Measurements from ENCODE around the gene CCDC17.

CCDC17 gene

DNA sequence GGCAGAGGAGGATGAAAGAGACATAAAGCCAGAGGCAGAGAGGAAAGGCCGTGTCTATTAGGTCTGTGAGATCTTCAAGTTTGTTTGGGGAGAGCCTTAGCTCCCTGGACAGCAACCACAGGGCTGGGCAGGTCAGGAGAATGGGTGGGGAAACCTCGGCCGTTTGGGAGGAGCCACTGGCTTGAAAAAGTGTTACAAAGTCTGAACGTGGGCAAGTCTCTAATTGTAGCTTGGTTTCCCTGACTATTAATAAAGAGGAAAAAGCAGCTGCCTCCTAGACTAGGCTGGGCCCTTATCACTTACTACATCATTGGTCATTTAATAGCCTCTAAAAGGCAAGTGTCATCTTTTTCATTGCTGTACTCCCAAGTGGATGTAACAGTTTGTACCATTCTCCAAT is at the start of gene CCDC17:
CCDC17 (minus strand) TSS at position 83 of the 400 bp plus-strand sequence. CDS start 145 bp downstream, outside the sequence.
- DNase-seq: no peak

DNA sequence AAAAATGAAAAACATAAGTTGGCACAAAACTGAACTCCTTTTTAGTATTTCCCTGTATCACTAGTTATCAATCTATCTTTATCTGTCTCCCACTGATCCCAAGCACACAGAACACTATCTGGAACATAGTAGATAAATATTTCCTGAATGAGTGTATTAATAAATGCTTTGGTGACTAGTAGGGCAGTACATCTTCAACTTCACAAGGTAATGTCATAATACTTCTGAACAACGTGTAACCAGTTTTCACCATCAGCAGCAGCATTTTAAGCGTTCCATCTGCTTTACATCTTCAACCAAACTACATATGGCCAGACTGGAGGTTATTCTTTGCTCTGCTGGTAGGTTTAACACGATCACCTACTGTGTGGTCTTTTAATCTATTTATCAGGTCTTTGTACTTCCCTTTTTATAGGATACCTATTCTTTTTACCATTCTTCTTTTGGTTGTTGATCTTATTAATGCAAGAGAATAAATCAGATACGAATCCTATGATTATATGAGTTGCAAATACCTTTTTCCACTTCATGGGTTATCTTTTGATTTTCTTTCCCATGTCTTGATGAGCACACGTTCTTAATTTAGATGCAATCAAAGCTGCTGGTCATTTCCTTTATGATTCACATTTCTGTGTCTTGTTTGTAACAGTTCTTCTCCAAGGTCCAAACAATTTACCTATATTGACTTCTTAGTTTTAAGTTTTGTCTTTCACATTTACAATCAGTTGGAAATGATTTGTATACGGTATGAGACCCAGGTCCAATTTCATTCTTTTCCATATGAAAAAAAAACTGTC is 46.2 kb upstream of the CCDC17 start:
- DNase-seq: no peak

DNA sequence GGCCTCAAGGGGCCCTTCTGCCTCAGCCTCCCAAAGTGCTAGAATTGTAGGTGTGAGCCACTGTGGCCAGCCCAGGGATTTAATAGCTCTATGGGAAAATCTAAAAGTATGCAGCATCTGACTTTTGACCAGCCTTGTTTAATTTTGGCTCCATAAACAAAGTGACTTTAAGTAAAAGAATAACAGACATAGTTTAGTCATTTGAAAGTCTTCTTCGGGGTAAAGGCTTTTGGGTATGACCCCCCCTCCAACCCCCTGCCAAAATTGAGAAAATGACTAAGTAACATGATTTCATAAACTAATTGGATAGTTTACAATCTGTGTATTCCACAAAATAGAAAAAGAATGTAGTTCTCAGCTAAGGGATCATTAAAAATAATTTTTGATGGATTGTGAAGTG is 45.5 kb upstream of the CCDC17 start:
- no peak for DNase-seq

DNA sequence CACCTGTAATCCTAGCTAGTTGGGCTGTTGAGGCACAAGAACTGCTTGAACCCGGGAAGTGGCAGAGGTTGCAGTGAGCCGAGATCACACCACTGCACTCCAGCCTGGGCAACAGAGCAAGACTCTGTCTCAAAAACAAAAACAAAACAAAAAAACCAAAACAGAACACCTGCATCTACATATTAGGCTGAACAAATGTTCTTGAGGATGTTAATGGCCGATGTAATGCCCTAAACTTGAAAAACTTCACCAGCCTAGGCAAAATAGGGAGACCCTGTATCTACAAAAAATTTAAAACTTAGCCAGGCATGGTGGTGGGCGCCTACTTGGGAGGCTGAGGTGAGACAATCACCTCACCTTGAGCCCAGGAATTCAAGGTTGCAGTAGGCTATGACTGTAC is 44.7 kb upstream of the CCDC17 start:
- DNase-seq: no peak

DNA sequence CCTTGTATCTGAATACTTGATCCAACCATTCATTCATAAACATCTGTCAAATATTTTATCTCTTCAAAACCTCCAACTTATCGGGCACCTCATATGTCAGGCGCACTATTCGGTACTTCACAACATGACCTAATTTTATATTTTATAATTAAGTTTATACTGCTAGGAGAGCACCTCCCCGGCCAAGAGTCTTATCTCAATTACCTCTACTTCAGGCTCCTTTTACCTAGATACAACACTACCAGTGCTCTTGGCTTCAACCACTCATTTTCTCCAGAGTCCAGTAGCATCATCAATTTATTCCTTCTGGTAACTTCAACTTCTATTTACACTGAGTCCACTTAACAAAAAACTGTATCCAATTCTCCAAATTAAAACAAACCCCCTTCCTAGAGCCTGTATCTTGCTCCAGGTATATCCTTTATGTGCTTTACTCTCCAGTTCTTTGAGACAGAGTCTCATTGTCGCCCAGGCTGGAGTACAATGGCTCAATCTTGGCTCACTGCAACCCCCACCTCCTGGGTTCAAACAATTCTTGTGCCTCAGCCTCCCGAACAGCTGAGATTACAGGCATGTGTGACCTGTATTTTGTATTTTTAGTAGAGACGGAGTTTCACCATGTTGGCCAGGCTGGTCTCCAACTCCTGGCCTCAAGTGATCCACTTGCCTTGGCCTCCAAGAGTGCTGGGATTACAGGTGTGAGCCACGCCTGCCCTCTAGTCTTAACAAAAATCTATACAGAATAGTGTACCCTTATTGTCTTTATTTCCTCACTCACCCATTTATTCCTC is 43.7 kb upstream of the CCDC17 start:
- DNase-seq: no peak

DNA sequence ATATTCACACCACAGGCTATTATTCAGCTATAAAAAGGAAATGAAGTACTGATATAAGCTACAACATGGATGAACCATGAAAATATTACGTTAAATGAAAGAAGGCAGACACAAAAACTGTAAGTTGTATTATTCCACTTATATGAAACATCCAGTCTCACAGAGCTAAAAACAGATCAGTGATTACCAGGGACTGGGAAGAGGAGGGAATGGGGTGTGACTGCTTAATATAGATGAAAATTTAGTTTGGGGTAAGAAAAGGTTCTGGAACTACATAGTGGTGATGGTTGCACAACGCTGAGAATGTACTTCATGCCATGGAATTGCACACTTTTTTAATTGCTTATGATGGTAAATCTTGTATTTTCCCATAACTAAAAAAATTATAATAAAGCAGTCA is 43.0 kb upstream of the CCDC17 start:
- DNase-seq: no peak

DNA sequence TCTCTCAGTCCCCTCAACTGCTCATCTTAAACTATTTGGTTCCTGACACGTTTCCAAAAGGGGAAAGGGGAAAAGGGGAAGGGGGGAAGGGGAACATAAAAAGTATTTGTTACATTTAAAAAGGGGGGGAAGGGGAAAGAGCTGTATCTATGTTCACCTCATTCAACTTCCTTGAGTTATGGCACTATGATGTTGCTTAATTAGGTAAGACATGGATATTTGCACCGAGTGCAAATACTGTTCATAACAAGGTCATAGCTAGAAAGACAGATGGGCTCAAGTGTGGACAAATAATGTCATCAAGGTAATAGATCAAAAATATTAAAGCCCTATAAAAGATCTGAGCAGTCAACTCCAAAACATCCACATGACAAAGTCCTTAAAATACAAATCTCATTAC is 36.5 kb upstream of the CCDC17 start:
- no peak for DNase-seq

DNA sequence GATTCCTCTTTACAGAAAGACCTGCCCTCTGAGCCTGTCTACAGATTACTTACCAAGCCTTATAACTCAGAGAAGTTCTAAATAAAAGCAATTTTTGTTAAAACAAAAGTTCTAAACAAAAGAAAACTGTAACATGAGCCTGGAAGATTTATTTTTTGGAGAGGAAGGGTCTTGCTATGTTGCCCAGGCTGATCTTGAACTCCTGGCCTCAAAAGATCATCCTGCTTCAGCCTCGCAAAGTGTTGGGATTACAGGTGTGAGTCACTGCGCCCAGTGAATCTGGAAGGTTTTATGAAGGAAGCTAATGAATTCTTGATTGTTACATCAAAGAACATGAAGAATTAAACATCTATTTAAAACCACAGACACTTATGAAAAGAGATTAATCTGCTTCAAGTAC is 35.4 kb upstream of the CCDC17 start:
- no peak for DNase-seq

DNA sequence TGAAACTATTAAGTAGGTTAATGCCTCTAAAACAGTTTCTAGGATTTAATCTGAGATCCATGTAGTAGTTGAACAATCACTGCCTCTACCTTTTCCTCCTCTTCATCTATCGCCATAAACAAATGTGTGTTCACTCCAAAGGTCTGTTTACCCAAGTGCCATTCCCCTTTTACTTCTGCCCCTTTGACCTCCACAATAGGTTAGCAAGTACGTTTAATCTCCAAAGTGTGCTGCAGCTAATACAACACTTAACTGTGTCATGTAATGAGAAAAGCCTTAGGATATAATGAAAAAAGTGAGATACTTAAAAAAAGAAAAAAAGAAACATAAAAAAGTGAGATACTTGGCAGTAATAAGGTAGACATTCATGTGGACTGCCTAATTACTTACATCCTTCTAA is 34.3 kb upstream of the CCDC17 start:
- DNase-seq: no peak

DNA sequence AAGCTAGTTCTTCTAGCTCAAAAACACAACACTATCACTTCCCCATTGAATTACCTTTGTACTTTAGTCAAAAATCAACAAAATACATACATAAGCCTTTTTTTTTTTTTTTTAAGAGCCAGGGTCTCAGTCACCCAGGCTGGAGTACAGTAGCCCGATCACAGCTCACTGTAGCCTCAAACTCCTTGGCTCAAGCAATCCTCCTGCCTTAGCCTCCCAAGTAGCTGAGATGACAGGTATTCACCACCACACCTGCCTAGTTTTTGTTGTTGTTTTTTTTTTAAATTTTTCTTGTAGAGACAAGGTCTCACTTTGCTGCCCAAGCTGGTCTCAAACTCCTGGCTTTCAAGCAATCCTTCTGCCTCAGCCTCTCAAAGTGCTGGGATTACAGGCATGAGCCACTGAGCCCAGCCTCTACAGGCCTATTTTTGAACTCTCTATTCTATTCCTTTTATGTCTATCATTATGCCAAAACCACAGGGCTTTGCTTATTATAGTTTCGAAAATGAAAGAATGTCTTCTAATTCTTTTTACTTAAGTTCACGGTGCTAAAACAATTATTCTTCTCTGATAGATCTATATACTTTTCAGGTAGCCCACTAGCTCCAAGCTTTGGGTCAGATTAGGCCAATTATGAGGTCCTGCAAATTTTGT is 32.8 kb upstream of the CCDC17 start:
- DNase-seq: no peak

DNA sequence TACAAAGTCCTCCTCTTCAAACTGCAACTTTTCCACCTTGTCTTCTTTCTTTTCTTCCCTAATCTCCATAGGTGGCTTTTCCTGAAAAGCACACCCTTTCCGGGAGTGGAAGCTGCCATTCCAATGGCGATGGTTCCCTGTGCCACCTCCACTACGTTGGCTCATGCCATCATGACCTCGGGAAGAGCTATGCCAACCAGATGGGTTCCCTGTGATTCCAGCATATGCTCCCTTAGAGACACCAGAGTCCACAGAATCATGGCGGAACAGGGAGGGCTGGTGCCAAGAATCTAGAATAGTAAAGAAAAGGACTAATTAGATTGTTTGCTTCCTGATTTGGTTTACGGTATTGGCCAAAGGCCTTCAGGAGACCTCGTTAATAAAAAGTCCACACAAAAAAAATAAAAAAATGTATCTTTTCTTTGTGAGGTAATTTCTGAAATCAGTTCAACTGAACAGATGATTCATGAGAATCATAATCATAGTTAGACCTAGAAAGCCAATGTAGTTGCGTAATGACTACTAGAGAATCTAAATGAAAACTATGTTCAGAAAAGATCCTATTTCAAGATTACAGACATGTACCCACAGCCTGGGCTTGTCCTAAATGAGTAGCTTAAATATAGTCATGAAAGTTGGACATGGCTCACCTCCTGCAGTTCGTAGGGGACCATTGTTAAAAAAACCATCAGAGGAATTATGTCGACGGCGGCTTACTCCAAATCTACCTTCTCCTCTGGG is 30.9 kb upstream of the CCDC17 start:
- DNase-seq: no peak

DNA sequence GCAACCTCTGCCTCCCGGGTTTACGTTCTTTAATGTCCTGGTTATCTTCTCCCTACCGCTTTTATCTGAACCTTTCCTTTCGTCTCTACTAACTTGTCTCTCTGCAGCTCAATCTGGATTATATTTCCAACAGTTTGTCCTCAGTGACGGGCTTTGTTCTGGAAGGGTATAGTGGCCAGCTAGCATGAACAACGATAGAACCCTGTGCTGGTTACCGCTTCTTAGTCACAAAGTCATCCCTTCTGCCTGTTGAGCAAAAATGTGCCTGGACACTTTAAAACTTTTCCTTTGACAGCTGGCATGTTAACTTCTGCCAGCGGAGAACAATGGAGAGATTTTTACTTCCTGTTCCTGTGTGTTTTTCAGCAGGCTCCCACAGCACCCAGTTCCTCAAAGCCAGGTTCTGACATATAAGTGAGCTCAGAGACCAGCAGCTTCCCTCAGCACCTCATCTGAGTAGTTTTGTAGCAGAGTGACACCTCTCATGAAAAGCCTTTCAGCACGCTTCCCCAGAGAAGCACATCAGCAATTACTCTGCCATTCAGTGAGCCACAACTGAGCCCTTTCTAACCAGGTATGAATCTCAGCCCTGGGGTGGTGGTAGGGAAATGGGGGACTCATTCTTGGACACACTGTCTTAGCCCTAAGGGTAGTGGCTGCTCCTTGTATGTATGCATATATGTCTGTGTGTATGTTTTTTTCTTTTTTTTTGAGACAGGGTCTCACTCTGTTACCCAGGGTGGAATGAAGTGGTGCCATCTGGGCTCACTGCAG is 23.6 kb upstream of the CCDC17 start:
- DNase-seq: no peak

DNA sequence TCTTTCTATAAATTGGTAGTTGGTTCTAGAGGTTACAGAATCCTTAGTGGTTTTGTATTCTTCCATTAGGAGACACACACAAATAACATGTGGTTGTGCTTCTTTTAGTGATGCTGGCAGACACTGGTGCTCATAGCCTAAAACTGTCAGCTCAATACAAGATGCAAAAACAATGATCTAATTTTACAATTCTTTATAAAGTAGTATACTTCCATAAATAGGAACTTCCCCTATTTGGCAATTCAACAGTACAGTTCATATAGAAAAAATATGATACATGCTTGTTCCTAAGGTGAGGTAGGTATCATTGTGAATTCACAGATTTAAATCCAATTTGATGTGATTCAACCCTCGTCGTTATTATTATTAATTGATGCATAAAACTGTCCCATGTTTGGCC is 20.8 kb upstream of the CCDC17 start:
- DNase-seq: no peak

DNA sequence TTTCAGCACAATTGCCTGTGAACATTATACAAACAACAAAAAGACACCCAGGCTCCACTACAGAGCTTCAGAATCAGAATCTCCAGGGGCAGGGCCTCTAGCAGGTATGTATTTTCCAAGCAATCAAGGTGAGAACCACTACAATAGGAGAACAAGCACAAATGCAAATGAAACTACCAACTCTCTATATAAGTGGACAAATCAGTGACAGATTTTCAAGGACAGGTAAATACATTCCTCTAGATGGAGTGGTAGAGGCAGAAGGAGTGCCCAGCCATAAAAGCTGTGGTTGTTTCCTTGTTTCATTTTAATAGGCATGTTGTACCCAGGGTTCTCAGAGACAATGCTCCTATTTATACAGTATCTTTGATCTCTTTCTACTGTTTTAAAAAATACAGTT is 20.1 kb upstream of the CCDC17 start:
- no peak for DNase-seq

DNA sequence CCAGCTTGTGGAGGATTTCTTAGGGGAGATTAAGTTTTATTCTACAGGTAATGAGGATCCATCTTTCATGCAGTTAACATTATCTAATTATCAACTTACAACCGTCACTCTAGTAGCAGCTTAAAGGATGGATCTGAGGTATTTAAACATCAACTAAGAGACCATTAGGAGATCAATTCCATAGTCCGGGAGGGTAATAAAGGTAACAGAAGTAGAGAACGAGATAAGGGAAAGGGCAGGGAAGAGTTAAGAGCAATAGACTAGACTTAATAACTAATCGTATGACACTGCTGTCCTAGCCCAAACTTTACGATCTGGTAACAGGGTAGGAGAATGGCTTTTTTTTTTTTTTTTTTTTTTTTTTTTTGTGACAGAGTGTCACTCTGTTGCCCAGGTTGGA is 19.5 kb upstream of the CCDC17 start:
- no peak for DNase-seq

DNA sequence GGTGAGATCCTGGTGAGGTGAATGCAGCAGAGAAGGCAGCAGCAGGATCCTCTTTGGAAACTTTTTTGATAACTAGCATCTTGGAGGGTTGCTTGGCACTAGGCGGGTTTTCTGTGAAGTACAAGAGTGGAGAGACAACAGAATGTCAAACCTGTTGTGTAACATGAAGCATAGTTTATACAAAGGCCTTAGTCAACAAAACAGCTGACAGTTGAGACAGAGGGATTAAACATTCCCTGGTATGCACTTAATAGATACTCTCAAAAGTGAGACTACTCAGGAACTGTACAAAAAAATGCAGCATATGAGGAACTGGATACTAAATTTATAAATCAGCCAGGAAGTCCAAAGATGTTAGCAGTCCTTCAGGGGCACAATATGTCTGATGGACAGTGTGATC is 16.4 kb upstream of the CCDC17 start:
- no peak for DNase-seq

DNA sequence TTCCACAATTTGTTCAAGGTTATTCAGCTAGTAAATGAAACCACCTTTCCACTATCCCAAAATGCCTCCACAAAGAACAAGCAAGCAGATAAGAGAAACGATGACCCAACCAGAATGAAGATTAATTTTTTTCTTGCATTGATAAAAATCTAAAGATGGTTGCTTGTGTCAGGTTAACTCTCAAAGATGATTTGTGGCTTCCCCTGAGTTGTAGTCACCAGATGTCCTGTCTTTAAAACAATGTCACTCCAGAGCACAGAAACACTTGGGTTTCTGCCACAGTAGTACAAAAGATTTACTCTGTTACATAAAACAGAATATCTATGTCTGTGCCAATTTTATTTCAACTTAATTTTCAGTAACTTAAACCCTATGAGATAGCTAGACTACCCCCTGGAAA is 11.4 kb upstream of the CCDC17 start:
- no peak for DNase-seq

DNA sequence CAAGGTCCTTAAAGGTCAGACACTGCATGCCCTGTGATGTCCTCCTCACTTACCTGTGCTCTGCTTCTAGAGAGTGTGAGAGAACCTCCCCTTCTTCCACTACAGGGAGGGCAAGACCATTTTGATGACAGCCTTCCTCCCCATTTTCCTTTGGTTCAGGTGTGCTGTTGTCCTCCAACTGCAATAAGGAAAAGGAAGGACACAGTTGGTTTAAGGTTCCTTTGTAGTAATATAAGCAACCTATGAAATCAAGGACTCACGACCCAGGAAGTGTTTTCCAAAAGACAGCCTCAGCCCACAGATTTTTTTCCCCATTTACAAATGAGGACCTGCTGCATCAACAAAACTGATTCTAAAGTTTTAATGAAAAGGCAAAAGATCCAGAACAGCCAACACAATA is 6.6 kb upstream of the CCDC17 start:
- no peak for DNase-seq

DNA sequence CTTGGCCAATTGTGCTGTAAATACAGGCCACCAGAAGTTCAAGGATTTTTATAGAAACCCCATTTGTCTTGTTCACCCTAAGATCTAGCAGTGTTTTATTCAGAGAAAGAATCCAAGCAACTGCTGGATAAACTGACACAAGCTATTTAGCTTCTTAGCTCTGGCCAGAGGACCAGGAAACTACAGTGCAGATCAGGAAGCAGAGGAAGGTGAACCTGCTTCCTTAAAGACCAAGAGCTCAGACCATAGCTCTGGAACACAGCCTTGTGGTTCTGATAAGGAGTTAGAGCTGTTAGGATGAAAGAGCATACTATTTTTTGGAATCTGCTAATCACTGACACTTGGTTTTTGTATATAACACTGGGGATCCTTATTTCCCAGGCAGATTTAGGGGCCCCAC is 5.2 kb upstream of the CCDC17 start:
- no peak for DNase-seq

DNA sequence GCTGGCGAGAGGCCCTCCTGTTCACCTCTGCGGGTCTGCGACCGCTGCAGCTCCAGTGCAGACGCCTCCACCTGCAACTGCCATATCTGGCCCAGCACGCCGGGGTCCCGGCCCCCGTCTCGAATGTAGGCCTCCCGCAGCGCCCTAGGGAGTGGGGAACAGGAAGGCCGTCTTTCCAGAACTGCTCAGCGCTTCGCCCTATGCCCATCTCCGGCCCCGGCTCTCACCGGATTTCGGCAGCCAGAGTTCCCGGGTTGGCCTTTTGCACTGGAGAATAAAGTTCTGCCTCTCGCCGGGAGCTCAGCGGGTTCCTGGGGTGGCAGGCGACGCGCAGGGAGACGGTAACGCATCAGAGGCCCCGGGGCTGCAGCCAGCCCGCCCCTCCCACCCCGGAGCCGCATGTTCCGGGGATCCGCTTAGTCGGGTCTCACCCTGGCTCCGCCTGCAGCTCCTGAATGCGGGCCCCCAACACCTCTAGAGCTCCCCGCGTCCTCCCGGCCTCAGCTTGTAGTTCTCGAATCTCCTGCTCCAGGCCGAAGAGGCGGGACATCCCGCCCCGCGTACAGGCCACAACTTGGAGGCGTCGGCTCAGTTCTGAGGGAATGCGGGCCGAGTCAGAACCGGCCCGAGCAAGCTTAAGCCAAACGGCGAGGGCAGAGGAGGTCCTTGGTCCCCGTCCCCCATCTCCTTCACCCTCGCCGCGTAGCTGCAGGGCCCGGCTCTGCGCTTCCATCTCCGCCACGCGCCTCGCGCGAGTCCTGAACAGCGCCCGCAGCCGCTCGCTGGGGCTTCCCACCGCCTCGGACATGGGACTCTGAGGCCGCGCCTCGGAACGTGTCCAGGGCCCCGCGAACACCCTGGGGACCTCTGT is 1.1 kb downstream of the CCDC17 start:
- no peak for DNase-seq

DNA sequence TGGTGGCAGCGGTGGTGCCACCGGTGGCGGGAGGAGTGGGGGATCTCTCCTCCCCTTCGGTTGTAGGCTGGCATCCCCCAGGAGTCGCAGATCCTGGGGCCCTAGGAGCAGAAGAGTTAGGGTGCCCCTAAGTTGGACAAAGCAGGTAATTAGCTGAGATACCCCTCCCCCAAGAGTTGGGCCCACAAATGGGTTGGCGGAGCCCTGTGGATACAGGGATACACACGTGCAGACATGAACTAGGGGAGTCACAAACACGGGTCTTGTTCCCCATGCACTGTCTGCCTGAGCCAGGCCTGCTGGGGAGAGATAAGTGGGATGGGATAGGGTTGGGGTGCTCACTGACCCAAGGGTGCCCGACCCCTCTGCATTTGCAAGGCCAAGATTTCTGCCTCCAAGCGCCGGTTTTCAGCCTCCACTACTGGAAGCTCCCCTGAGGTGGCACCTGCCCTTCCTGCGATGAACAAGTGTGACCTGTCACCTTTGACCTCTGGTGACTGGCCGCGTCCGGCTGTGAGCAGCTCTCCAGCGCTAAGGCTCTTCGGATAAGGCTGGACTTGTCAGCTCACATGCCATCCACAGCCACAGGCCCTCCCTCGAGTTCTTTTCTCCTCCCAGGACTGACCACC is 1.8 kb downstream of the CCDC17 start:
- no peak for DNase-seq

Data from activated CD8-positive, alpha-beta memory T cell treated with anti-CD3 and anti-CD28 coated beads, Interleukin-2, amount 50 U/mL, for 48 hours (primary cell).